ENCODE results near the gene CHD9.

Gene CHD9

GRCh38 chr16:53092284-53092683 lies 37.5 kb downstream of the CHD9 start:
- Histone ChIP-seq H3K27ac (ENCODE audit: low read depth, low read length) (no peak overlapping the region), H2AFZ (ENCODE audit: insufficient read depth, low read length, poor library complexity) (no peak overlapping the region), H3K9me3 (ENCODE audit: insufficient read depth, low read depth, low read length) (no peaks in the 10 kb centered on the region), H3K36me3 (ENCODE audit: control insufficient read depth in 1 of 2, insufficient read depth in 2 of 2, low read length in 2 of 2) (no peaks in the 10 kb centered on the region), H3K27me3 (ENCODE audit: insufficient read depth, low read length) (no peaks in the 10 kb centered on the region), H3K4me1 (ENCODE audit: control insufficient read depth in 1 of 2, insufficient read depth in 2 of 2, low read length in 2 of 2) (peaks cover 14 to 15% of the 10 kb centered on the region in 2 experiments), H4K91ac (ENCODE audit: low read depth, low read length) (no peak overlapping the region), H4K12ac (ENCODE audit: low read depth, low read length) (no peak overlapping the region), H3K23ac (ENCODE audit: low read length) (no peak overlapping the region), H2BK5ac (ENCODE audit: low read depth, low read length, poor library complexity) (no peak overlapping the region), H3K4me2 (ENCODE audit: low read length) (no peak overlapping the region), H3K4me3 (ENCODE audit: low read depth, low read length) (no peak overlapping the region), H3K18ac (ENCODE audit: low read length) (no peak overlapping the region), H2AK5ac (ENCODE audit: low read length) (no peak overlapping the region), H3K79me1 (ENCODE audit: low read length) (peaks cover 12% of the 10 kb centered on the region), H3K79me2 (ENCODE audit: control insufficient read depth, insufficient read depth, low read length, poor library complexity) (peaks cover 2% of the 10 kb centered on the region), H2BK120ac (ENCODE audit: insufficient read depth, low read length, poor library complexity) (no peak overlapping the region), H2BK12ac (ENCODE audit: low read length) (no peak overlapping the region), H4K8ac (ENCODE audit: low read depth, low read length) (no peak overlapping the region), H3K9ac (ENCODE audit: low read length) (no peak overlapping the region), H3K4ac (ENCODE audit: low read depth, low read length) (no peak overlapping the region), H3K14ac (ENCODE audit: low read length) (no peak overlapping the region)
- no CpG with 5 or more reads among the region's 2 CpGs for WGBS (ENCODE audit: extremely low coverage, insufficient coverage, insufficient read length)
- no peak for DNase-seq

GRCh38 chr16:53093162-53093744 lies 38.5 kb downstream of the CHD9 start:
- Histone ChIP-seq H4K8ac (ENCODE audit: low read depth, low read length) (no peak overlapping the region), H2AFZ (ENCODE audit: insufficient read depth, low read length, poor library complexity) (no peak overlapping the region), H3K9ac (ENCODE audit: low read length) (no peak overlapping the region), H3K27me3 (ENCODE audit: insufficient read depth, low read length) (no peaks in the 10 kb centered on the region), H2AK5ac (ENCODE audit: low read length) (no peak overlapping the region), H2BK5ac (ENCODE audit: low read depth, low read length, poor library complexity) (no peak overlapping the region), H3K14ac (ENCODE audit: low read length) (no peak overlapping the region), H2BK120ac (ENCODE audit: insufficient read depth, low read length, poor library complexity) (no peak overlapping the region), H3K27ac (ENCODE audit: low read depth, low read length) (no peak overlapping the region), H3K23ac (ENCODE audit: low read length) (no peak overlapping the region), H3K4me2 (ENCODE audit: low read length) (no peak overlapping the region), H3K18ac (ENCODE audit: low read length) (no peak overlapping the region), H4K12ac (ENCODE audit: low read depth, low read length) (no peak overlapping the region), H3K79me1 (ENCODE audit: low read length) (peaks cover 12% of the 10 kb centered on the region), H2BK12ac (ENCODE audit: low read length) (no peak overlapping the region), H3K4me3 (ENCODE audit: low read depth, low read length) (no peak overlapping the region), H3K36me3 (ENCODE audit: control insufficient read depth in 1 of 2, insufficient read depth in 2 of 2, low read length in 2 of 2) (no peaks in the 10 kb centered on the region), H3K4me1 (ENCODE audit: control insufficient read depth in 1 of 2, insufficient read depth in 2 of 2, low read length in 2 of 2) (peaks cover 15 to 18% of the 10 kb centered on the region in 2 experiments), H3K9me3 (ENCODE audit: insufficient read depth, low read depth, low read length) (no peaks in the 10 kb centered on the region), H3K79me2 (ENCODE audit: control insufficient read depth, insufficient read depth, low read length, poor library complexity) (peaks cover 2% of the 10 kb centered on the region), H4K91ac (ENCODE audit: low read depth, low read length) (no peak overlapping the region), H3K4ac (ENCODE audit: low read depth, low read length) (no peak overlapping the region)
- WGBS (ENCODE audit: extremely low coverage, insufficient coverage, insufficient read length): no CpG with 5 or more reads among the region's 5 CpGs
- no peak for DNase-seq

- no peak overlapping the region for H2AFZ ChIP-seq (ENCODE audit: insufficient read depth, low read length, poor library complexity)
- H3K14ac ChIP-seq (ENCODE audit: low read length): no peak overlapping the region
- H3K4me1 ChIP-seq (ENCODE audit: control insufficient read depth in 1 of 2, insufficient read depth in 2 of 2, low read length in 2 of 2): peaks cover 18 to 22% of the 10 kb centered on the region in 2 experiments
- no peak overlapping the region for H3K23ac ChIP-seq (ENCODE audit: low read length)
- peak overlapping the region; percentile 12 for H2AK5ac ChIP-seq (ENCODE audit: low read length)
- no peaks in the 10 kb centered on the region for H3K36me3 ChIP-seq (ENCODE audit: control insufficient read depth in 1 of 2, insufficient read depth in 2 of 2, low read length in 2 of 2)
- peaks cover 20% of the 10 kb centered on the region for H3K79me1 ChIP-seq (ENCODE audit: low read length)
- H4K91ac ChIP-seq (ENCODE audit: low read depth, low read length): peak overlapping the region; percentile 39
- no peak overlapping the region for H3K4me3 ChIP-seq (ENCODE audit: low read depth, low read length)
- H3K9ac ChIP-seq (ENCODE audit: low read length): no peak overlapping the region
- H3K9me3 ChIP-seq (ENCODE audit: insufficient read depth, low read depth, low read length): no peaks in the 10 kb centered on the region
- H3K4me2 ChIP-seq (ENCODE audit: low read length): no peak overlapping the region
- H3K79me2 ChIP-seq (ENCODE audit: control insufficient read depth, insufficient read depth, low read length, poor library complexity): peaks cover 2% of the 10 kb centered on the region
- no peak overlapping the region for H3K4ac ChIP-seq (ENCODE audit: low read depth, low read length)
- H2BK5ac ChIP-seq (ENCODE audit: low read depth, low read length, poor library complexity): no peak overlapping the region
- no peak overlapping the region for H2BK120ac ChIP-seq (ENCODE audit: insufficient read depth, low read length, poor library complexity)
- H2BK12ac ChIP-seq (ENCODE audit: low read length): peak overlapping the region; percentile 32
- no peak overlapping the region for H3K27ac ChIP-seq (ENCODE audit: low read depth, low read length)
- peak overlapping the region; percentile 25 for H3K18ac ChIP-seq (ENCODE audit: low read length)
- H4K12ac ChIP-seq (ENCODE audit: low read depth, low read length): no peak overlapping the region
- no peaks in the 10 kb centered on the region for H3K27me3 ChIP-seq (ENCODE audit: insufficient read depth, low read length)
- no CpG with 5 or more reads among the region's 10 CpGs for WGBS (ENCODE audit: extremely low coverage, insufficient coverage, insufficient read length)
- no peak for DNase-seq
- H4K8ac ChIP-seq (ENCODE audit: low read depth, low read length): no peak overlapping the region
Measured at GRCh38 chr16:53094013-53094630, 39.3 kb downstream of the CHD9 start.

GRCh38 chr16:53097190-53097589 lies 42.4 kb downstream of the CHD9 start:
- Histone ChIP-seq H2BK5ac (ENCODE audit: low read depth, low read length, poor library complexity) (no peak overlapping the region), H3K36me3 (ENCODE audit: control insufficient read depth in 1 of 2, insufficient read depth in 2 of 2, low read length in 2 of 2) (no peaks in the 10 kb centered on the region), H4K8ac (ENCODE audit: low read depth, low read length) (no peak overlapping the region), H3K9me3 (ENCODE audit: insufficient read depth, low read depth, low read length) (no peaks in the 10 kb centered on the region), H3K79me1 (ENCODE audit: low read length) (peaks cover 17% of the 10 kb centered on the region), H2BK12ac (ENCODE audit: low read length) (peak overlapping the region; percentile 77), H4K12ac (ENCODE audit: low read depth, low read length) (no peak overlapping the region), H3K79me2 (ENCODE audit: control insufficient read depth, insufficient read depth, low read length, poor library complexity) (peaks cover 2% of the 10 kb centered on the region), H2AK5ac (ENCODE audit: low read length) (peak overlapping the region; percentile 75), H3K27ac (ENCODE audit: low read depth, low read length) (no peak overlapping the region), H3K14ac (ENCODE audit: low read length) (no peak overlapping the region), H3K18ac (ENCODE audit: low read length) (no peak overlapping the region), H2BK120ac (ENCODE audit: insufficient read depth, low read length, poor library complexity) (no peak overlapping the region), H3K27me3 (ENCODE audit: insufficient read depth, low read length) (no peaks in the 10 kb centered on the region), H3K4me2 (ENCODE audit: low read length) (no peak overlapping the region), H3K4me3 (ENCODE audit: low read depth, low read length) (no peak overlapping the region), H3K4ac (ENCODE audit: low read depth, low read length) (no peak overlapping the region), H3K4me1 (ENCODE audit: control insufficient read depth in 1 of 2, insufficient read depth in 2 of 2, low read length in 2 of 2) (peaks cover 12 to 18% of the 10 kb centered on the region in 2 experiments), H3K23ac (ENCODE audit: low read length) (no peak overlapping the region), H2AFZ (ENCODE audit: insufficient read depth, low read length, poor library complexity) (no peak overlapping the region), H3K9ac (ENCODE audit: low read length) (no peak overlapping the region), H4K91ac (ENCODE audit: low read depth, low read length) (no peak overlapping the region)
- DNase-seq: no peak
- WGBS (ENCODE audit: extremely low coverage, insufficient coverage, insufficient read length): 100% methylated on average over 1 of the region's 4 CpGs

Measured in trophoblast cell (in vitro differentiated cells and primary cell).